Measurements from ENCODE around the gene ATXN1. TPM values are rescaled to one million over a fixed set of nuclear protein-coding genes. Genes with fewer than 3 reads are reported as not detected.
"Not testable (repeated sequence)": the region's sequence is repeated elsewhere in the genome, so short reads cannot be mapped to it uniquely, and the experiment has no call there.

Gene ATXN1
- total RNA-seq, 4 donors from 2014 or later, result 24.9 to 48.0 (median 36.8) TPM

DNA sequence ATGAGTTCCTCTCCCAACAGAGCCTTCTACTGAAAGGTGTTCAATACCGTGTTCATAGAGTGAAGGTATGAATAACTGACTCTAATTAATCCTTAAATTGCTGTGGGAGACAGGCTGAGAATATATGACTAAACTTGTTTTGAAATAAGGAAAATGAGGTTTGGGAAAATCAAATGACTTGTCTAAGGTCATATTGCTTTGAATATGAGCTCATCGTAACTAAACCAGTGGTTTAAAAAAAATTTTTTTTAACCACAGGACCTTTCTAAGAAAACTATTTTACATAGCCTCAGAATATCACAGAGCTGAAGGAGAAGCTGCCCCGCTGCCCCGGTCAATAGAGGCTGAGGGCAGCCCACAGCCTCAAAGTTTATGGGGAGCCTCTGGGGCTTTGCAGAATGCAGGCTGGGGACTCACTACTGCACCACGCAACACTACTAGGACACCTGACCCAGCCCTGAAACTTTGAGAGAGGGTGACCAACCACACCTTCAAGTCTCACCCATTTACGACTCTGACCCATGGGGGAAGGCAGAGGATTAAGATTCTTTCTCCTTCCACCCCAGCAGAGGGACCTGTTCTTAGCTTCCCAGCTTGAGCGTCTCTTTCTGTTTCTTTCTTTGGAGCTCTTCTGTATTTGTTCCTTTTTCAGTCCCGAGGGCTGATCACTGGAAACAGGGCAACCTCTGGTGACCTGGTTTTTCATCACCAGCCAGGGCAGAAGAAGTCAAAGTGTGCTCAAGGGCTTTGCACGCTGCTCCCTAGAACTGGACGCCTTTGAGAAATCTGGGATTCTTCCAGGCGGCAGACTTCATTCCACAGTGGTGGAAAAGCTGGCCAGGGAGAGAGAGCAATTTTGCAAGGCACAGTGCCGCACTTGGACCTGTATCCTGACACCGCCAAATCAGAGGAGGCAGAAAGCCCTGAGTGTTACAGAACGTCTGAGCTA is 220.2 kb downstream of the ATXN1 start:
- no peaks in the 10 kb centered on the region for H3K9me3 ChIP-seq
- WGBS, 2 donors, result 56 to 59% methylated on average over 14 of the region's 14 CpGs
- DNase-seq (ENCODE audit: low spot score in 2 of 2), result peak; percentile 21 to 53
- H3K4me1 ChIP-seq, result peaks cover 0 to 39% (median 2%) of the 10 kb centered on the region in 4 donors
- TF ChIP-seq CTCF (IDR thresholded peaks at IDR 0.05) (peak in 2 of 5 experiments; percentile 13 to 26), EP300 (IDR thresholded peaks at IDR 0.05) (peak in 1 of 2 donors; percentile 60), POLR2A (IDR thresholded peaks at IDR 0.05) (no peak)
- H3K4me3 ChIP-seq, result no peak overlapping the region
- H3K27ac ChIP-seq, result peak overlapping the region in 2 of 4 donors; percentile 33 to 42
- H3K27me3 ChIP-seq, result no peaks in the 10 kb centered on the region
- no peaks in the 10 kb centered on the region for H3K36me3 ChIP-seq

- WGBS, 2 donors, result 91 to 96% methylated on average over 4 of the region's 4 CpGs
Observed at GRCh38 chr6:16540383-16540782, 220.9 kb downstream of the ATXN1 start.

GRCh38 chr6:16539086-16539931 is 222.0 kb downstream of the ATXN1 start:
- no peak for DNase-seq (ENCODE audit: low spot score in 2 of 2)
- H3K27me3 ChIP-seq, result no peaks in the 10 kb centered on the region
- H3K27ac ChIP-seq, result no peak overlapping the region
- H3K4me1 ChIP-seq, result peaks cover 0 to 33% (median 1%) of the 10 kb centered on the region in 4 donors
- WGBS, 2 donors, result 78 to 82% methylated on average over 8 of the region's 8 CpGs
- no peak overlapping the region for H3K4me3 ChIP-seq
- H3K36me3 ChIP-seq, result no peaks in the 10 kb centered on the region
- H3K9me3 ChIP-seq, result no peaks in the 10 kb centered on the region
- TF ChIP-seq EP300 (IDR thresholded peaks at IDR 0.05), result no peak
- TF ChIP-seq POLR2A (IDR thresholded peaks at IDR 0.05), result no peak
- TF ChIP-seq CTCF (IDR thresholded peaks at IDR 0.05), result no peak

More at GRCh38 chr6:16540383-16540782, 220.9 kb downstream of the ATXN1 start:
- H3K36me3 ChIP-seq; H3K27ac ChIP-seq; H3K27me3 ChIP-seq; DNase-seq (ENCODE audit: low spot score in 2 of 2); H3K9me3 ChIP-seq; H3K4me3 ChIP-seq: not testable (repeated sequence)
- H3K4me1 ChIP-seq, result peaks cover 0 to 39% (median 2%) of the 10 kb centered on the region in 4 donors

GRCh38 chr6:16535564-16535963 is 225.7 kb downstream of the ATXN1 start:
- 78 to 80% methylated on average over 5 of the region's 5 CpGs for WGBS, 2 donors
- DNase-seq (ENCODE audit: low spot score in 2 of 2), result no peak
- Histone ChIP-seq H3K4me3 (no peak overlapping the region), H3K27ac (no peak overlapping the region), H3K9me3 (no peaks in the 10 kb centered on the region), H3K36me3 (no peaks in the 10 kb centered on the region), H3K4me1 (peaks cover 0 to 10% (median 0%) of the 10 kb centered on the region in 4 donors), H3K27me3 (no peaks in the 10 kb centered on the region)
- no peak for TF ChIP-seq EP300 (IDR thresholded peaks at IDR 0.05)
- TF ChIP-seq POLR2A (IDR thresholded peaks at IDR 0.05), result no peak
- no peak for TF ChIP-seq CTCF (IDR thresholded peaks at IDR 0.05)

DNA sequence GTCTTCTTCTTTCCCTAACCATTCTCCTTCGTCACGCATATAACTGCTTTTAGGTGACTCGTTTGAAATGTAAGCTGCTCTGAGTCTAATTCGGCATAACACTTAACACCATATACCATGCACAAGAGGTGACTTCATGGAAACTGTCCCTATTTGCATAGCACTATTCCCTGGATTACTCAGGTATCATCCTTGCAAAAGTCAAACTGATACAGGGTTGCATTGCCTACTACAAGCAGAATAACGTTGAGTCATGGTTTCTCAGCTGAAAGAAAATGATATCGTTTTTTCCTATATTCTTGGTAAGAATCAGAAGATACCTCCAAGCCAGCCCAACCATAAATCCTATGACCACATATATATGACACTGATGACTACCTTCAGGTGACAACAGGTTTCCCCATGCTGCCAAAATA is 227.5 kb downstream of the ATXN1 start:
- no peak for TF ChIP-seq POLR2A (IDR thresholded peaks at IDR 0.05)
- TF ChIP-seq EP300 (IDR thresholded peaks at IDR 0.05), result no peak
- TF ChIP-seq CTCF (IDR thresholded peaks at IDR 0.05), result no peak
- Histone ChIP-seq H3K9me3 (no peaks in the 10 kb centered on the region), H3K27me3 (no peaks in the 10 kb centered on the region), H3K4me1 (peaks cover 0 to 9% (median 0%) of the 10 kb centered on the region in 4 donors), H3K36me3 (no peaks in the 10 kb centered on the region), H3K27ac (no peak overlapping the region), H3K4me3 (no peak overlapping the region)
- 85 to 96% methylated on average over 6 of the region's 6 CpGs for WGBS, 2 donors
- no peak for DNase-seq (ENCODE audit: low spot score in 2 of 2)
